K562 (cell line): Measurements from ENCODE around the gene HES6. TPM values are rescaled to one million over a fixed set of nuclear protein-coding genes. Genes with fewer than 3 reads are reported as not detected.

Experiments used
- ATAC-seq: fragments of 200-7000 bp; cut with Tn5 transposase; 3 replicates; pipeline ENCODE4 v1.9.1; 2020; ENCODE audit warnings: moderate library complexity
- BruUV-seq: library from RNA; stranded (reverse); fragments of 400-500 nt; replicated peaks from 2 replicates; lab custom pipeline; 2021; lab: Mats Ljungman, UMichigan
- CTCF ChIA-PET: fragments of 300-600 bp; formaldehyde crosslinking; extraction: SDS; loops from one replicate; lab custom pipeline; 2021; ENCODE audit warnings: low intra/inter-chr PET ratio; lab: Yijun Ruan, JAX
- POLR2A ChIA-PET: fragments of 300-600, 350-650 bp; sonication (Branson Sonifier 250); formaldehyde crosslinking; extraction: SDS; loops from one replicate; lab custom pipeline; 2021; ENCODE audit warnings: antibody characterized with exemption, inconsistent platforms; lab: Yijun Ruan, JAX
- DNase-seq, 4 experiments: peaks; one replicate each; pipeline versions ENCODE4 v3.0.0 to v3.0.0-alpha.2; 2011 to 2018; ENCODE audit warnings: low spot score in 3 of 4, mixed read lengths in 3 of 4; ENCODE audit errors: extremely low read depth in 1 of 4
- FAIRE-seq: peaks from 2 replicates; lab custom pipeline; 2011; peaks lifted over from hg19 to GRCh38; lab: Jason Lieb, UNC
- H2AFZ ChIP-seq: 2 replicates; pipeline ENCODE4 v1.6.0; 2011; ENCODE audit warnings: low read depth, low read length, control low read depth, inconsistent platforms
- H3K27ac ChIP-seq: fragments of 200-600 bp; 3 replicates; pipeline ENCODE4 v1.8.0; 2011; ENCODE audit warnings: low read depth, mild to moderate bottlenecking, control low read depth, inconsistent platforms, low read length, moderate library complexity, mixed read lengths; ENCODE audit errors: extremely low read depth
- H3K27me3 ChIP-seq, 2 experiments: fragments of 300-600 bp in 1 of 2; 2 replicates in 1 of 2; 3 replicates in 1 of 2; pipeline versions ENCODE4 v1.6.0 to v1.8.0; 2011; ENCODE audit warnings: inconsistent platforms in 2 of 2, low read length in 2 of 2, mild to moderate bottlenecking in 1 of 2, mixed read lengths in 1 of 2, moderate library complexity in 1 of 2; ENCODE audit not compliant: control insufficient read depth in 2 of 2, insufficient read depth in 2 of 2
- H3K36me3 ChIP-seq: fragments of 300-600 bp; 3 replicates; pipeline ENCODE4 v1.8.0; 2011; ENCODE audit warnings: mild to moderate bottlenecking, low read length, inconsistent platforms; ENCODE audit not compliant: control insufficient read depth, insufficient read depth
- H3K4me1 ChIP-seq, 2 experiments: fragments of 200-600 bp in 1 of 2; replicated peaks in 1 of 2; 2 replicates in 1 of 2; 3 replicates in 1 of 2; pipeline versions ENCODE4 v1.5.1 to v1.8.0; 2011; ENCODE audit warnings: inconsistent platforms in 2 of 2, low read length in 2 of 2, mild to moderate bottlenecking in 1 of 2, mixed read lengths in 1 of 2, moderate library complexity in 1 of 2; ENCODE audit not compliant: control insufficient read depth in 2 of 2, insufficient read depth in 2 of 2
- H3K4me2 ChIP-seq: 2 replicates; pipeline ENCODE4 v1.6.1; 2011; ENCODE audit warnings: low read length, control low read depth, inconsistent platforms, mixed read lengths; ENCODE audit not compliant: insufficient read depth
- H3K4me3 ChIP-seq: fragments of 200-600 bp; sonication (generic), shearing (Covaris generic); 2 replicates; pipeline ENCODE4 v1.5.1; 2016; ENCODE audit warnings: control low read depth, inconsistent platforms
- H3K79me2 ChIP-seq: fragments of 200-600 bp; 3 replicates; pipeline ENCODE4 v1.8.0; 2011; ENCODE audit warnings: low read length, inconsistent platforms; ENCODE audit not compliant: control insufficient read depth, insufficient read depth
- H3K9ac ChIP-seq, 2 experiments: 2 replicates each; pipeline versions ENCODE4 v1.6.0 to v1.6.1; 2011; ENCODE audit warnings: low read depth in 2 of 2, low read length in 2 of 2, control low read depth in 1 of 2, inconsistent platforms in 1 of 2, mild to moderate bottlenecking in 1 of 2, mixed read lengths in 1 of 2; ENCODE audit not compliant: insufficient read depth in 1 of 2
- H3K9me1 ChIP-seq: one replicate; pipeline ENCODE4 v1.6.0; 2011; ENCODE audit warnings: inconsistent platforms, mild to moderate bottlenecking, low read length, moderate library complexity; ENCODE audit not compliant: control insufficient read depth, insufficient read depth
- H3K9me3 ChIP-seq: replicated peaks from 2 replicates; pipeline ENCODE4 v1.5.1; 2011; ENCODE audit warnings: low read depth, low read length, inconsistent platforms; ENCODE audit not compliant: control insufficient read depth, insufficient read depth
- H4K20me1 ChIP-seq: replicated peaks from 2 replicates; pipeline ENCODE4 v1.6.1; 2011; ENCODE audit warnings: low read length, inconsistent platforms, mixed read lengths; ENCODE audit not compliant: control insufficient read depth, insufficient read depth
- DEAF1 ChIP-seq: fragments of 450-650 bp; formaldehyde crosslinking; IDR thresholded peaks from 2 replicates; pipeline ENCODE4 v1.4.0; 2020; ENCODE audit warnings: mild to moderate bottlenecking, moderate library complexity
- EP400 ChIP-seq: fragments of 450-650 bp; IDR thresholded peaks from 2 replicates; pipeline ENCODE4 v1.6.1; 2017; ENCODE audit warnings: antibody characterized with exemption, mild to moderate bottlenecking, moderate library complexity
- MLX ChIP-seq, 2 experiments: fragments of 450-650 bp in 1 of 2; sonication (generic) in 1 of 2; formaldehyde crosslinking; conservative IDR thresholded peaks; 2 replicates each; pipeline versions ENCODE4 v1.4.0 to v1.8.1; 2020 to 2022; ENCODE audit warnings: mild to moderate bottlenecking in 1 of 2, missing genetic modification reagents in 1 of 2
- ZNF224 ChIP-seq: sonication (generic); formaldehyde crosslinking; IDR thresholded peaks from 2 replicates; pipeline ENCODE4 v1.8.0; 2022; ENCODE audit warnings: mild to moderate bottlenecking, missing genetic modification reagents
- ZNF24 ChIP-seq: fragments of 450-650 bp; IDR thresholded peaks from 2 replicates; pipeline ENCODE4 v1.6.1; 2016
- ZNF584 ChIP-seq: fragments of 200-800 bp; sonication (Bioruptor generic); IDR thresholded peaks from 2 replicates; pipeline ENCODE4 v1.6.1; 2016; ENCODE audit warnings: low read depth, mild to moderate bottlenecking, missing genetic modification characterization, missing compliant biosample characterization
- whole genome bisulfite sequencing: fragments of 100-300 bp; shearing (Covaris generic); methylation state at CpG from one replicate; pipeline ENCODE4 v1.1.6; 2016; ENCODE audit warnings: low coverage, mixed read lengths; ENCODE audit not compliant: insufficient coverage; ENCODE audit errors: missing lambda C conversion rate; 5-methylcytosine and 5-hydroxymethylcytosine counted together
- in situ Hi-C: fragments of 300-500 bp; cut with MboI; formaldehyde crosslinking; loops from 4 replicates; pipeline ENCODE4 v1.15.0; 2018; ENCODE audit warnings: inconsistent platforms, mixed read lengths
- intact Hi-C: fragments of 100-400 bp; cut with micrococcal nuclease; formaldehyde crosslinking; loops from 2 replicates; pipeline ENCODE4 v1.14.2; 2022
- polyA plus RNA-seq, 8 experiments: library from polyadenylated mRNA; depleted of rRNA in 4 of 8; stranded (reverse) in 5 of 8; unstranded in 3 of 8; fragments of >200 nt; fragmentation: Nextera tagmentation in 2 of 8; fragmentation: Illumina TruSeq in 1 of 8; extraction: Ambion mirVana in 2 of 8; extraction: Trizol in 1 of 8; gene quantifications; 2 replicates each; pipeline versions ENCODE4 v1.2.1 to v1.2.3, GENCODE V29; 2011 to 2014; ENCODE audit warnings: inconsistent platforms in 1 of 8, missing spikeins in 1 of 8
- total RNA-seq, 7 experiments: library from RNA; depleted of rRNA in 6 of 7; stranded (reverse); fragments of >200 nt in 6 of 7; fragmentation: Illumina TruSeq in 2 of 7; extraction: Trizol in 2 of 7; gene quantifications; 2 replicates each; pipeline versions ENCODE4 v1.2.1 to v1.2.3, GENCODE V29; 2011 to 2021; ENCODE audit warnings: low replicate concordance in 1 of 7
- TF ChIP-seq, protein P1 (sequence below): fragments of 450-650 bp; IDR thresholded peaks from 2 replicates; pipeline ENCODE4 v1.6.1; 2016; ENCODE audit warnings: mild to moderate bottlenecking, moderate library complexity

HES6 gene
- total and polyA plus RNA-seq, 9 of the 15 experiments (the other 6 are each of a cell fraction or from before 2014, with no cell fraction given), result 6.2 to 133 (median 29.2) TPM

- Histone ChIP-seq H3K27me3 (no peaks in the 10 kb centered on the region), H3K4me1 (peaks cover 0 to 2% of the 10 kb centered on the region in 2 experiments; a peak in 3 of 5 replicates), H3K9me3 (no peaks in the 10 kb centered on the region), H3K9me1 (no peaks in the 10 kb centered on the region), H3K27ac (no peak overlapping the region), H3K79me2 (no peaks in the 10 kb centered on the region), H3K9ac (no peak overlapping the region), H3K36me3 (peaks cover 34% of the 10 kb centered on the region; the same call in 2 of the 3 replicates), H2AFZ (no peak overlapping the region), H4K20me1 (no peaks in the 10 kb centered on the region; the same call in 1 of the 2 replicates), H3K4me2 (no peak overlapping the region), H3K4me3 (no peak overlapping the region)
- intact Hi-C loops, result loop anchor here (5.0 kb wide), 1 partner anchor 405 kb away; the partner anchor contains the start of gene RAMP1
- ATAC-seq (no peak), DNase-seq (no peak), FAIRE-seq (no peak)
- no TSS peak for BruUV-seq
- ChIA-PET CTCF (interaction anchor here (2.2 kb wide), 1 partner anchor 404 kb away, joined by 13 read pairs; no protein-coding TSS in a partner anchor), POLR2A (no interaction called here)
- in situ Hi-C loops, result loop anchor here (25.0 kb wide), 1 partner anchor 400 kb away; the partner anchor contains the start of gene RAMP1
- 94% methylated on average over 14 of the region's 16 CpGs for WGBS
- TF ChIP-seq EP400 (no peak), ZNF24 (no peak), ZNF584 (CRISPR knock-in tag) (no peak), MLX (CRISPR knock-in tag; conservative IDR thresholded peaks at IDR 0.05) (no peak), ZNF224 (CRISPR knock-in tag) (no peak), DEAF1 (CRISPR knock-in tag) (no peak)
- TF ChIP-seq, protein P1, sequence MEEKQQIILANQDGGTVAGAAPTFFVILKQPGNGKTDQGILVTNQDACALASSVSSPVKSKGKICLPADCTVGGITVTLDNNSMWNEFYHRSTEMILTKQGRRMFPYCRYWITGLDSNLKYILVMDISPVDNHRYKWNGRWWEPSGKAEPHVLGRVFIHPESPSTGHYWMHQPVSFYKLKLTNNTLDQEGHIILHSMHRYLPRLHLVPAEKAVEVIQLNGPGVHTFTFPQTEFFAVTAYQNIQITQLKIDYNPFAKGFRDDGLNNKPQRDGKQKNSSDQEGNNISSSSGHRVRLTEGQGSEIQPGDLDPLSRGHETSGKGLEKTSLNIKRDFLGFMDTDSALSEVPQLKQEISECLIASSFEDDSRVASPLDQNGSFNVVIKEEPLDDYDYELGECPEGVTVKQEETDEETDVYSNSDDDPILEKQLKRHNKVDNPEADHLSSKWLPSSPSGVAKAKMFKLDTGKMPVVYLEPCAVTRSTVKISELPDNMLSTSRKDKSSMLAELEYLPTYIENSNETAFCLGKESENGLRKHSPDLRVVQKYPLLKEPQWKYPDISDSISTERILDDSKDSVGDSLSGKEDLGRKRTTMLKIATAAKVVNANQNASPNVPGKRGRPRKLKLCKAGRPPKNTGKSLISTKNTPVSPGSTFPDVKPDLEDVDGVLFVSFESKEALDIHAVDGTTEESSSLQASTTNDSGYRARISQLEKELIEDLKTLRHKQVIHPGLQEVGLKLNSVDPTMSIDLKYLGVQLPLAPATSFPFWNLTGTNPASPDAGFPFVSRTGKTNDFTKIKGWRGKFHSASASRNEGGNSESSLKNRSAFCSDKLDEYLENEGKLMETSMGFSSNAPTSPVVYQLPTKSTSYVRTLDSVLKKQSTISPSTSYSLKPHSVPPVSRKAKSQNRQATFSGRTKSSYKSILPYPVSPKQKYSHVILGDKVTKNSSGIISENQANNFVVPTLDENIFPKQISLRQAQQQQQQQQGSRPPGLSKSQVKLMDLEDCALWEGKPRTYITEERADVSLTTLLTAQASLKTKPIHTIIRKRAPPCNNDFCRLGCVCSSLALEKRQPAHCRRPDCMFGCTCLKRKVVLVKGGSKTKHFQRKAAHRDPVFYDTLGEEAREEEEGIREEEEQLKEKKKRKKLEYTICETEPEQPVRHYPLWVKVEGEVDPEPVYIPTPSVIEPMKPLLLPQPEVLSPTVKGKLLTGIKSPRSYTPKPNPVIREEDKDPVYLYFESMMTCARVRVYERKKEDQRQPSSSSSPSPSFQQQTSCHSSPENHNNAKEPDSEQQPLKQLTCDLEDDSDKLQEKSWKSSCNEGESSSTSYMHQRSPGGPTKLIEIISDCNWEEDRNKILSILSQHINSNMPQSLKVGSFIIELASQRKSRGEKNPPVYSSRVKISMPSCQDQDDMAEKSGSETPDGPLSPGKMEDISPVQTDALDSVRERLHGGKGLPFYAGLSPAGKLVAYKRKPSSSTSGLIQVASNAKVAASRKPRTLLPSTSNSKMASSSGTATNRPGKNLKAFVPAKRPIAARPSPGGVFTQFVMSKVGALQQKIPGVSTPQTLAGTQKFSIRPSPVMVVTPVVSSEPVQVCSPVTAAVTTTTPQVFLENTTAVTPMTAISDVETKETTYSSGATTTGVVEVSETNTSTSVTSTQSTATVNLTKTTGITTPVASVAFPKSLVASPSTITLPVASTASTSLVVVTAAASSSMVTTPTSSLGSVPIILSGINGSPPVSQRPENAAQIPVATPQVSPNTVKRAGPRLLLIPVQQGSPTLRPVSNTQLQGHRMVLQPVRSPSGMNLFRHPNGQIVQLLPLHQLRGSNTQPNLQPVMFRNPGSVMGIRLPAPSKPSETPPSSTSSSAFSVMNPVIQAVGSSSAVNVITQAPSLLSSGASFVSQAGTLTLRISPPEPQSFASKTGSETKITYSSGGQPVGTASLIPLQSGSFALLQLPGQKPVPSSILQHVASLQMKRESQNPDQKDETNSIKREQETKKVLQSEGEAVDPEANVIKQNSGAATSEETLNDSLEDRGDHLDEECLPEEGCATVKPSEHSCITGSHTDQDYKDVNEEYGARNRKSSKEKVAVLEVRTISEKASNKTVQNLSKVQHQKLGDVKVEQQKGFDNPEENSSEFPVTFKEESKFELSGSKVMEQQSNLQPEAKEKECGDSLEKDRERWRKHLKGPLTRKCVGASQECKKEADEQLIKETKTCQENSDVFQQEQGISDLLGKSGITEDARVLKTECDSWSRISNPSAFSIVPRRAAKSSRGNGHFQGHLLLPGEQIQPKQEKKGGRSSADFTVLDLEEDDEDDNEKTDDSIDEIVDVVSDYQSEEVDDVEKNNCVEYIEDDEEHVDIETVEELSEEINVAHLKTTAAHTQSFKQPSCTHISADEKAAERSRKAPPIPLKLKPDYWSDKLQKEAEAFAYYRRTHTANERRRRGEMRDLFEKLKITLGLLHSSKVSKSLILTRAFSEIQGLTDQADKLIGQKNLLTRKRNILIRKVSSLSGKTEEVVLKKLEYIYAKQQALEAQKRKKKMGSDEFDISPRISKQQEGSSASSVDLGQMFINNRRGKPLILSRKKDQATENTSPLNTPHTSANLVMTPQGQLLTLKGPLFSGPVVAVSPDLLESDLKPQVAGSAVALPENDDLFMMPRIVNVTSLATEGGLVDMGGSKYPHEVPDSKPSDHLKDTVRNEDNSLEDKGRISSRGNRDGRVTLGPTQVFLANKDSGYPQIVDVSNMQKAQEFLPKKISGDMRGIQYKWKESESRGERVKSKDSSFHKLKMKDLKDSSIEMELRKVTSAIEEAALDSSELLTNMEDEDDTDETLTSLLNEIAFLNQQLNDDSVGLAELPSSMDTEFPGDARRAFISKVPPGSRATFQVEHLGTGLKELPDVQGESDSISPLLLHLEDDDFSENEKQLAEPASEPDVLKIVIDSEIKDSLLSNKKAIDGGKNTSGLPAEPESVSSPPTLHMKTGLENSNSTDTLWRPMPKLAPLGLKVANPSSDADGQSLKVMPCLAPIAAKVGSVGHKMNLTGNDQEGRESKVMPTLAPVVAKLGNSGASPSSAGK, result no peak
Observed at GRCh38 chr2:238261718-238262375, 22.0 kb upstream of the HES6 start.
